ENCODE data around the gene NKX6-2. TPM values are rescaled to one million over a fixed set of nuclear protein-coding genes. Genes with fewer than 3 reads are reported as not detected.

Gene NKX6-2
- total and polyA plus RNA-seq, 2 of the 8 experiments (the other 6 are each of a cell fraction or from before 2014, with no cell fraction given), result 0.06 TPM; not detected in 1

- TF ChIP-seq RFX5 (IDR thresholded peaks at IDR 0.05; ENCODE audit: borderline replicate concordance, low read depth, low read length) (no peak), RXRA (IDR thresholded peaks at IDR 0.05; ENCODE audit: insufficient read depth, low read depth, low read length) (no peak), TBP (IDR thresholded peaks at IDR 0.05; ENCODE audit: low read depth, low read length) (no peak), RNF2 (IDR thresholded peaks at IDR 0.05; ENCODE audit: borderline replicate concordance, low read depth, low read length, missing control alignments, poor library complexity, severe bottlenecking) (no peak), JUN (IDR thresholded peaks at IDR 0.05; ENCODE audit: low read depth, low read length) (no peak), TAF1 (IDR thresholded peaks at IDR 0.05; ENCODE audit: low read depth, low read length) (no peak), SIN3A (conservative IDR thresholded peaks at IDR 0.05 in 1 of 2, IDR thresholded peaks at IDR 0.05 in 1 of 2; ENCODE audit: low read depth in 1 of 2, low read length in 2 of 2) (no peak), BRCA1 (IDR thresholded peaks at IDR 0.05; ENCODE audit: low read depth, low read length) (no peak), RBBP5 (IDR thresholded peaks at IDR 0.05; ENCODE audit: borderline replicate concordance, low read depth, low read length) (no peak)
Measured at GRCh38 chr10:132781556-132781955, 4.4 kb downstream of the NKX6-2 start (continued).

Measured in H1 (cell line).